Measurements from ENCODE around the gene COL20A1.
"Not testable (repeated sequence)": the region's sequence is repeated elsewhere in the genome, so short reads cannot be mapped to it uniquely, and the experiment has no call there.

The COL20A1 gene

DNA sequence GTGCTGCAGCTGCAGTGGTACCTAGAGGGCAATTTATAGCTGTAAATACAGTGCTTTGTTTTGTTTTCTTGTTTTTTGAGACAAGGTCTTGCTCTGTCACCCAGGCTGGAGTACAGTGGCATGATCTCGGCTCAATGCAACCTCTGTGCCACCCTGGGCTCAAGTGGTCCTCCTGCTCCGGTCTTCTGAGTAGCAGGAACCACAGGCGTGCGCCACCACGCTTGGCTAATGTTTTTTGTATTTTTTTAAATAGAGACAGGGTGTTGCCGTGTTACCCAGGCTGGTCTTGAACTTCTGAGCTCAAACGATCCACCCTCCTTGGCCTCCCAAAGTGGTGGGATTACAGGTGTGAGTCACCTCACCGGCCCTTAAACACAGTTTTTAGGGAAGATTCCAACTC lies 41.4 kb downstream of the COL20A1 start:
- DNase-seq (ENCODE audit: low read depth in 2 of 2): no peak

DNA sequence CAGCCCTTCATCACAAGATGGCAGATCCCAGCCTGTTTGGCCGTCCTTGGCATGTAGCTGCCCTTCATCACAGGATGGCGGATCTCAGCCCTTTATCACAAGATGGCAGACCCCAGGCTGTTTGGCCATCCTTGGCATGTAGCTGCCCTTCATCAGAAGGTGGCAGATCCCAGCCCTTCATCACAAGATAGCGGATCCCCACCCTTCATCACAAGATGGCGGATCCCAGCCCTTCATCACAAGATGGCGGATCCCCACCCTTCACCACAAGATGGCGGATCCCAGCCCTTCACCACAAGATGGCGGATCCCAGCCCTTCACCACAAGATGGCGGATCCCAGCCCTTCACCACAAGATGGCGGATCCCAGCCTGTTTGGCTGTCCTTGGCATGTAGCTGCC lies 42.1 kb downstream of the COL20A1 start:
- DNase-seq (ENCODE audit: low read depth in 2 of 2): not testable (repeated sequence)

DNA sequence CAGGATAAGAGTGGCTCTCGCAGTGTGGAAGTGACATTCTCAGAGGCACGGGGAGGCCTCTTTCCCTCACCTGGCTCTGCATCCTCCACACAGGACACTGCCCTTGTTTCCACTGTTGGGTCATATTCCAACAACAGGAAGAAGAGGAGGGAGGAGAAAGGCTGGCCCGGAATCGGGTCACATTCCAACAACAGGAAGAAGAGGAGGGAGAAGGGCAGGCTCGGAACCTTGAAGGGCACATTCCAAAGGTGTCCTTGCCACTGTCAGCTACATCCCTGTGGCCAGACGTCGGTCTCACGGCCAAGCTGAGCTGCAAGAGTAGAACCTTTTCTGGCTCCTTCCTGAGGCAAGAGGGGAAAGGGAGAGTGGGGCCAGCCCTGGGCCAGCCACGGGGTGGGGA lies 42.7 kb downstream of the COL20A1 start:
- DNase-seq (ENCODE audit: low read depth in 2 of 2): no peak

DNA sequence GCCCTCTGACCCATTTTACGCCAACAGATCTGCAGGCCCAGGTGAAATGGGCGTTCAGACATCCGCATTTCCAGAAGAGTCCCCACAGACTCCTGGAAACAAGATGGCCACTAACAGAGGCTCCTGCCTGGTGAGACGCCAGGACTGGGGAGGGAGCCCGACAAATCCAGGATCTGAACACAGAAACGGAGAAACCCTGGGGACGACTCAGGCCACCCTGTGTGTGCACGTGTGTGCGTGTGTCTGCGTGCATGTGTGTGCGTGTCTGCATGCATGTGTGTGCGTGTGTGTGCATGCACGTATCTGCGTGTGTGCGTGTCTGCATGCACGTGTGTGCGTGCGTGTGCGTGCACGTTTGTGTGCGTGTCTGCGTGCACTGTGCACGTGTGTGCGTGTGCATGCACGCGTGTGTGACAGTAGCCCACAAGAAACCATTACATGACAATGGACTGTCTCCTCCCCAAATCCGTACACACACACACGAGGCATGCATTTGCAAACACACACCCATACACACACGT lies 43.3 kb downstream of the COL20A1 start:
- no peak for DNase-seq (ENCODE audit: low read depth in 2 of 2)

DNA sequence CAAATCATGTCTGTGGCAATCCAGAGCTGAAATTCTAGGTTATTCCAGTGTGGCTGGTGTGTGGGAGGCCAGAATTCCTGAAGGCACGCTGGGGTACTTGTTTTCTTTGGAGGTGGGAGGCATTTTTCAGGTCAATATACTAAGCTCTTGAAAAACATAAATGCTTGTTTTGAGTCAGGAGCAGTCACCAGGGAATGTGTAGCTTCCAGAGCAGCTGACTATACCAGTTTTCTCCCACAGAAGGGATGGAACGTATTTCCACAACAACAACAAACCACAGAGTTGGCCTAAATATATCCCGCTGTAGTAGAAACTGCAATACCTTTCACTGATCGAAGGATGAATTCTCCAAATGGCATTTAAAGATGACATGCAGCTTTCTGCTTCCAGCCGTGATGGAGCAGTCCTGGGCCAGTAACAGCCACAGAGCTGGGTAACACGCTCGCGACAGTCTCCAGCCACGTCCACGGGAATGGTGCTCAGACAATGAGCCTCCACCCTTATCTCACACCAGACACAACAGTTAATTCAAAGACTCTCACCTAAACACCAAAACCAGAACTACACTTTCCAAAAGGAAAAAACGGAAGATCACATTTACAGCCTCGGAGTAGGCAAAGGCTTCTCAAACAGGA lies 44.9 kb downstream of the COL20A1 start:
- no peak for DNase-seq (ENCODE audit: low read depth in 2 of 2)

DNA sequence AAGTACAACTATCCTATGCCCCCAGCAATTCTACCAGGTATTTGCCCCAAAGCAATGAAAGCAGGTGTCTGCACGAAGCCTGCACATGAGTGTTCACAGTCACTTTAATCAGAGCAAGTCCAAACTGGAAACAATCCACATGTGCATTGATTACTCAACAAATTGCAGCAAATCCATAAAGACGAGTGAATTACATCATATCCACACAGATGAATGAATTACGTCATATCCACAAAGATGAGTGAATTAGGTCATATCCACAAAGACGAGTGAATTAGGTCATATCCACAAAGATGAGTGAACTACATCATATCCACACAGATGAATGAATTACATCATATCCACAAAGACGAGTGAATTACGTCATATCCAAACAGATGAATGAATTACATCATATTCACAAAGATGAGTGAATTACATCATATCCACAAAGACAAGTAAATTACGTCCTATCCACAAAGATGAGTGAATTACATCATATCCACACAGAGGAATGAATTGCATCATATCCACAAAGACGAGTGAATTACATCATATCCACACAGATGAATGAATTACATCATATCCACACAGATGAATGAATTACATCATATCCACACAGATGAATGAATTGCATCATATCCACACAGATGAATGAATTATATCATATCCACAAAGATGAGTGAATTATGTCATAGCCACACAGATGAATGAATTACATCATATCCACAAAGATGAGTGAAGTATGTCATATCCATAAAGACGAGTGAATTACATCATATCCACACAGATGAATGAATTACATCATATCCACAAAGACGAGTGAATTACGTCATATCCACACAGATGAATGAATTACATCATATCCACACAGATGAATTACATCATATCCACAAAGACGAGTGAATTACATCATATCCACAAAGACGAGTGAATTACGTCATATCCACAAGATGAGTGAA lies 46.4 kb downstream of the COL20A1 start:
- not testable (repeated sequence) for DNase-seq (ENCODE audit: low read depth in 2 of 2)

DNA sequence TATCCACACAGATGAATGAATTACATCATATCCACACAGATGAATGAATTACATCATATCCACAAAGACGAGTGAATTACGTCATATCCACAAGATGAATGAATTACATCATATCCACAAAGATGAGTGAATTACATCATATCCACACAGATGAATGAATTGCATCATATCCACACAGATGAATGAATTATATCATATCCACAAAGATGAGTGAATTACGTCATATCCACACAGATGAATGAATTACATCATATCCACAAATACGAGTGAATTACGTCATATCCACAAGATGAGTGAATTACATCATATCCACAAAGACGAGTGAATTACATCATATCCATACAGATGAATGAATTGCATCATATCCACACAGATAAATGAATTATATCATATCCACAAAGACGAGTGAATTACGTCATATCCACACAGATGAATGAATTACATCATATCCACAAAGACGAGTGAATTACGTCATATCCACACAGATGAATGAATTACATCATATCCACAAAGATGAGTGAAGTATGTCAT lies 47.2 kb downstream of the COL20A1 start:
- DNase-seq (ENCODE audit: low read depth in 2 of 2): not testable (repeated sequence)

DNA sequence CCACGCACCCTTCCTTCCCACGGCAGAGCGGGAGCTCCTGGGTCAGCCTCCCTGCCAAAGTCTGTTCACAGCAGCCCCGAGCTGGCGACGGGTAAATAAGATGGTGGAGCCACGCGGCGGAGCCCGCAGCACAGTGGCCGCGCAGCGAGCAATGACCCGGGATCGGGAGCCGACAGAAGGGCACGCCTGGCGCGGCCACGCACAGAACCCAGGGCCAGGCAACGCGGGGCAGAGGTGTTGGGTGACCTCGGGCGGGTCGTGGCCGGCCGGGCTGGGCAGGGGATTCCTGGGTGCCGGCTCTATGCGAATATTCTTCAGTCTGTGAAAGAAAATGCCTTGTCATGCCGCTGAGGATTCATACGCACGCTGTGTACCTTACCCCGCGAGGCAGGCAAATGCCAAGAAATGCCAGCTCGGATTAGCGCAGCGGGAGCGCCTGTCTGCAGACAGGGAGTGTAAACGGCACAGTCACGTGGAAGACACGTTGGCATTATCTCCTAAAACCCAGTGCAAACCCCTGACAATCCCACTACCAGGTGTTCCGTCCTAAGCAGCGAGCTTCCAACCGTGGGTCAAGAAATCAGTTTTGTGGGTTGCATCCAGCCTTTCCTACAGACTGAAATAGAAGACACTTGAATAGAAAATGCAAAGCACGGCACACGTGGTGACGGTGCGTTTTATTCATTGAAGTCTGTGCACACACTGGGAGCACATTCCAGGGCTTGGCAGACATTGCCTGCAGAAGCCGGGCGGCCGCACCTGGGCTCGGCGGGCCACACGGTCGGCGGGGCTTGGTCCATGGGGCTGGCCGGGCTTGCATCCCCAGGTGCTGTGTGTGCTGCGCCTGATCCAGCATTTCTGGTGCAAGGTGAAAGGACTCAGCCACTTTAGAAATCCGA lies 49.8 kb downstream of the COL20A1 start:
- DNase-seq (ENCODE audit: low read depth in 2 of 2): no peak

DNA sequence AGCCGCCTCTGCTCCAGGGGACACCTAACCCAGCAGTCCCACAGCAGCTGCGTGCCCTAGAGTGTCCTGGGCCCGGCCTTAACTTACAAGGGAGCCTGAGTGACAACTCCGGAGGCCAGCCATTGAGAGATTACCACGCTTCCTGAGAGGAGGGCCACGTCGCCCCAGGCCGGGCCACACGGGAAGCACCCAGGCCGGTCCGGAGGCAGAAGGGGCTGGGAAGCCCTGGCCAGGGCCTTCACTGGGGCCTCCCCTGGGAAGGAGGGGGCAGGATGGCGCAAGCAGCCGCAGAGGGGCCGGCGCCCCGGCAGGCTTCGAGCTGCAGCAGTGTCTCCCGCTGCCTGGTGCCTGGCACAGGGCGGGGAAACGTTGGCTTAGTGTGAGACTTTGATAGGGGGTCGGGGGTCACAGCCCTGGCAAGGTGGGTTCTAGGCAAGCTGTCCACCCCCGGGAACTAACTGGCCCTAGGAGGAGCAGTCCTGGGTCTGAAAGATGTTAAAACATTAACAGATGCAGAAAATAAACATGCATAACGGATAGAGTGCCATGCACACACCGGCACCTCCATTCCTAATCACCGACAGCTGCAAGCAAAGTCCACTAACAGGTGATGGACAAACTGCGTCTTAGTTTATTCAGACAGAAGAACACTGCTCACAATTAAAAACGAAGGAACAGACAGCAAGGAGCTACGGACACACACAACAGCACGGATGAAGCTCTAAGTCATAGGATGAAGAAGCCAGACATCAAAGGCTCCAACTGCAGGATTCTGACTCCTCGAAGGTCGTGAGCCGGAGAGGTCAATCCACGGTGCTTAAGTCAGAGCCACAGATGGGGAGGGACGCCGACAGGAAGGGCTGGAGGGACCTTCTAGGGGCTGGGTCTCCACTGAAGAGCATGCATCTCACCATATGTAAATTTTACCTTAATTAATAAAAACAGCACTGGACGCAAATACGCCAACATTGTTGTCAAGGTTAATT lies 50.8 kb downstream of the COL20A1 start:
- DNase-seq (ENCODE audit: low read depth in 2 of 2): no peak

DNA sequence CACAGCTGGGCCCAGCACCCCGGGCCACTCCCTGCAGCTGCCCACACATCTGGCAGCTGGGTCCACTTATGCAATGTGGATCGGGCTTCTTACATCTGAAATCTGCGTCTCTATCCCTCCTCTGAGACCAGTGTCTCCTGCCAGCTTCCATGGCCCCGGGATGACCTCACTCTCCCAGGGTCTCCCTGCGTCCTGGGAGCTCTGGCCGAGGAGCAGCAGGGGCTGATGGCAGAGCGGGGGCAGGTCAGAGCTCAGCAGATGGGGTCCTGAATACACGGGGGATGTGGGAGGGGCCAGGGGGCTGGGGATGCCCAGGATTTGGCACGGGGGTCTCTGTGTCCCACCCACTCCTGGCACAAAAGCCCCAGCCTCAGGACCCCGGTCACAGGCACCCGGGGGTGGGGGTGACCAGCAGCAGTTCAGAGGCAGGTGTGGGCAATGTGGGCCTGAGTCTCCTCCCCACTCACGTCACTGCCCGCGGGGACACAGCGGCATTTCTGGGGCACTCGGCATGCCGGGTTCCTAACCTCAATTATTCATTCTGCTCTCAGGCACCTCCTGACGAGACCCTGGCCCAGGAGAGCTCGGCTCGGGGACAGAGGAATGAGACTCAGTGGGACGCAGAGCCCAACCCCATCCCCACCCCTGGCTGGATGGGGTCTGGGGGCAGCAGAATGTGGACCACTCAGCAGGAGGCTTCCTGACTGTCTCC lies 51.8 kb downstream of the COL20A1 start:
- DNase-seq (ENCODE audit: low read depth in 2 of 2): no peak

DNA sequence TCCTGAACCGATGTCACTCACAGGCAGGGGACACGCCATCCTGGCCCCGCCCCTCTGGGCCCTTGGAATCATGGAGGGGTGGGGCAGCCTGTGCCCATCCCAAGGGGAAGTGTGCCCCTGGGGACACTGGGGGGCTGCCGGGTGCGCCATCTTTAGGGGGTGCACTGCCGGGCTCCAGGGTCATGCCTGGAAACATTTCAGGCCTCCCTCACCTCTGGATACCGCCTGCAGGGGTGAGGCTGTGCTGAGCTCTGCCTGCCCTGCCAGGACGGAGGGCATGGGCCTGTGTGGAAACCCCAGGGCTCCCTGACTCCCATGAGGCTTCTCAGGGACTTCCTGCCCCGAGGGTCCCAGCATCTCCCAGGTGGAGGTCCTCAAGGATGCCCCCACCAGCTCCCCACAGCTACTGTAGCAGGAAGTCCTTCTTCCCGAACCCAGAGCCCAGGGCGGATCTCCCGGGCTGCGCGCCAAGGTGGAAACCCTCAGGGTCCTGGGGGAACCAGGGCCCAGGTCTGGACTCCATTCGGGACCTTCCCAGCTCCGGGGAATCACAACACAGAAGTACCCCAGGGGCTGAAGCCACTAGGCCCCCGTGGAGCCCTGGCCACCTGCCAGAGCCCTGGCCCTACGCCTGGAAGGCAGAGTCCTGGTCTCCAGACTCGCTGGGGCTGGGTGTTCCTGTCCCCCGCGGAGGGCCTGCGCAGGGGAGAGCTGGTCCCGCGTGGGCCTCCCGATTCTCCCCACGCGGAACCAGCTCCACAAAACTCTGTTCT lies 52.5 kb downstream of the COL20A1 start:
- DNase-seq (ENCODE audit: low read depth in 2 of 2): no peak

DNA sequence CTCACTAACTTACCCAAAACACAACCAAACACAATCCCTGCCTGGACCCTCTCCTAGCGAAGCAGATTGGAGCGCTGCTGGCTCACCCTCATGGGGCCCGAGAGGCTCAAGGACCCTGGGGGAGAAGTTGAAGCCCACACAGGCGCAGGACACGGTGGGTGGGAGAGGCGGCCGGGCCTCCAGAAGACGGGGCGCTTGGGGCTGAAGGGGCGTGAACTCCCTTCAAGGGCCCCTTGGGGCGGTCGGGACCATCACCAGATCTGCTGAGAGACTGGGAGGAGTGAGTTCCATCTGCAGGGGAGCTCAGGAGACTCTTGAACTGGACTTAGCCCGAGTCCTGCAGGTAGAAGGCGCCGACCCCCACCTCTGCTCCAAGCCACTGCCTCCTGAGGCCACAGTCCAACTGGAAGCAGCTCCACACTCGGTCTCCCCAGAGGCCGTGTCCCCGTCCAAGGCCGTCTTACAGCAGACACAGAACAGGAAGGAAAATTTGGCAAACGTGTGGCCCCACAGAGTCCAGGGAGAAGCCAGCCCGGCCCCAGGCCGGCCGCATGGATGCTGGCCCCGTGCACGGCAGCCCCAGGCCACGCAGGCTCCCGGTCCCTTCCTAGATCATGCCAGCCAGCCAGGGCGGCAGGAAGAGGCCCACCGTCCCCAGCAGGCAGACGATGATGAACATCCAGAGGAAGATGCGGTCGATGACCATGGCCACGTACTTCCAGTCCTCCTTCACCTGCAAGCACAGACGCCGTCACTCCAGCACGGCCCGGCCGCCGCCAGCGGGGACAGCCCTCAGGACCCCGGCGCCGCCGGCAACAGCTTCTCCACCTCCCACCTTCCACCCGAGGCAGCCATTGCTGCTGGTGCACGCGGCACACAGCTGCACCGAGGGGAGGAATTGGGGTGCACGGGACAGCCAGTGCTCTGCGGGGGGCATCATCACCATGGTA lies 53.4 kb downstream of the COL20A1 start:
- no peak for DNase-seq (ENCODE audit: low read depth in 2 of 2)

DNA sequence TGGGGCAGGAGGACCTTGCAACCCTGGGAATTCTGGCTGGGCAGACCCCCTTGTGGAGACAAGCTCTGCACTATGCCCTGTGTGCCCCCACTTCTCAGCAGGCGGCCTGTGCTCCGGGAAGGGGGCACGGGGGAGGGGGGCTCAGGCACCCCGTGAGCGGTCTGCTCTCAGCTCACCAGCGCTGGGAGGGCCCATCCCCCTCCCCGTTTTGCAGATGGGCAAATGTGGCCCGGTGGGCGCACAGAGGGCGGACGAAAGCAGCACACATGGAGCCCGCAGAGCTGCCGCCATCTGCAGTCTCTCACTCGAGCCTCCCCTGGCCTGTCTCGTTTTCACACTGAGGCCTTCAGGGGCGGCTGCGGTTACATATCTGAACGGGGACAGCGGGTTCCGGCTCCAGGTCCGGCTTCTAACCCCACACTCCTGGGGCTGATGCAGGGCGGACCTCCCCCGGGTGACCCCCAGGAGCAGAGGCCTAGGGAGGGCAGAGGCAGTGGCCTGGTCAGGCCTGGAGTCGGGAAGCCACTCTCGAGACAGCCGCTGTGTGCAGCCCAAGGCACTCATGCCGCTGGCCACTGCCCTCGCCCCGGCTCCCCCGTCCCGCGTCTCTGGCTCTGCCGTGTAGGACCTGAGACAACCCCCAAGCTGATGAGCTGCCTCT lies 54.2 kb downstream of the COL20A1 start:
- no peak for DNase-seq (ENCODE audit: low read depth in 2 of 2)

DNA sequence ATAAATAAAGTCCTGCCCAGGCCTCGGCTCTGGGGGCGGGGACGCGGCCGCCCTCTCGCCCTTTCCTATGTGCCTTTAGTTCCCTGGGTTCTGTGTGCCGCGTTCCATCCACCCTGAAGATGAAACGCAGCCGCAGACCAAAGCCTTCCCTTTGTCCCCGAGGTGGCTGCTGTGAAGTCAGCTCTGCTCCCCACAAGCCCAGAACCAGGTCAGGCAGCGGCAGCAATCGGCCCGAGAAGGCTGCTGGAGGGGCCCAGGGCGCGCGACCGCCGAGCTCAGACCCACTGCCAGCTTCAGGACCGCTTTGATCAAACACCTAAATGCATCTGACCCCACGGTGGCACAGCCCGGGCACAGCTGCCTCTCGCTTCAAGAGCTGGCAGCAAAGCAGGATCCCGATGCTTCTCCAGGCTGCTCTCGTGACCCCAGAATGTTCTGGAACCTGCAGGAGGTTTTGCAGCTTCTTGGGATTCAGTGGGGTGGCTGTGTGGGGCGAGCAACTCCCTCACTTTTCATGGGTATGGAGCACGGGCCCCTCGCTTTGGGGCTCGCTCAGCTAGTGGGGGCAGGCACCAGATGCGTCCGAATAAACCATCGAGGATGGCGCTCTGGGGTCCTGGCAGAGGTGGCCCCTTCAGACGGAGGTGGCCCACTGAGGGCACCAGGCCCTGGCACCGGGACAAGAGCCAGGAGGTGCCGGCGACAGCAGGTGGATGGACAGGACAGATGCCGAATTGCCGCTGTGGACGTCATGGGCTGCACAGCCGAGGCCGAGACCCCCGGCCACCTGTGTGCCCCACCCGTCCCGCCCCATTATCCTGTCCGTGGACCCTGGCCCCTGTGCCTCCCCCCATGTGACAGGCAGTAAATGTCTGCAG lies 55.2 kb downstream of the COL20A1 start:
- DNase-seq (ENCODE audit: low read depth in 2 of 2): no peak

DNA sequence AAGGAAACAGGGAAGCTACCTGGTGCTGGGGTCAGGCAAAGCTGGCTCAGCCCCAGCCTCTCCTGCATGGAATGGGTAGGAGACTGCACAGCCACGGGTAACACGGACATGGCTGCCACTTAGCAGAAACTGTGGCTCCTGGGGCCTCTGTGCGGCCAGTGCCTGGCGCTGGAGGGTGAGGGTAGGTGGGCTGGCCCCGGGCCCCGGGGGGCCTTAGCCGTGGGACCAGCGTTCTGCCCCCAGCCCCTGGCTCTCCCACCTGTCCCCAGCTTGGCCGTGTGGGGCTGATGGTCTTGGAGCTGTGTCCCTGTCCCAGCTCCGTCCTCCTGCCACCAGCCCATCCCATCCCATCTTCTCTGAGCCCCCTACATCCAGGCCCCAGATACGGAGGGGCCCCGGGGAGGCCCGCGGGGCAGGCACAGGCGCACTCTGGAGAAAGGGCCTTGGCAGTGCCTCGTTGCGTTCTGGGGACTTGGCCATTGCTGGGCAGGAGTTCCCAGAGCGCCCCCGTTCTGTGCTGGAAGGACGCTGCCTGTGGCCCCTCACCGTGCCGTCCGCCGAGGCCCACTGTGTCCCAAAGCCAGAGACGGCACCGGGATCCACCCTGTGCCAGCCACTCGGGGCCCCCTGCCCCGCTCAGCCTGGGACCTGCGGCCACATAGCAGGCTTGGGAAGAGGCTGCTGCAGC lies 56.0 kb downstream of the COL20A1 start:
- DNase-seq (ENCODE audit: low read depth in 2 of 2): no peak

DNA sequence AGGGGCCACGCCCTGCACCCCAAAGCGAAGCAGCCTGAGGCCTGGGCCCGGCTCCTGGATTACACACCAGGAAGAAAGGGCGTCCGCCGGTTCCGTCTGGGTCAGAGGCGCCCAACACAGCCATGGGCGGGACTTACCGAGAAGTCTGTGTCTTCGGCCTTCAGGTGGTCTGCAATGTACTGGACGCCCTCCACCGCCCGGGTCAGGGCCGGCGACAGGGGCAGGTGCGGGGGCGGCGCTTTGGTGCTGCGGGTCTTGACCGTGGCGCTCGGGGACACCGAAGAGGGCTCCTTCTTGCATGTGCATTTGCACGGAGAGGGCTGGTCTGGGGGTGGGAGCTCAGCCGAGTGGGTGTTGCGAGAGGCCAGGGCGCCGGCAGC lies 56.5 kb downstream of the COL20A1 start:
- DNase-seq (ENCODE audit: low read depth in 2 of 2): no peak

Measured in stimulated activated CD8-positive, alpha-beta memory T cell treated with anti-CD3 and anti-CD28 coated beads, Interleukin-2, amount 100 ng/mL, for 1 hour (primary cell).